ENCODE data around the gene TSPAN9. TPM values are rescaled to one million over a fixed set of nuclear protein-coding genes. Genes with fewer than 3 reads are reported as not detected.

Gene TSPAN9
- total RNA-seq, 1 donor from 2014 or later, result 40.9 TPM

DNA sequence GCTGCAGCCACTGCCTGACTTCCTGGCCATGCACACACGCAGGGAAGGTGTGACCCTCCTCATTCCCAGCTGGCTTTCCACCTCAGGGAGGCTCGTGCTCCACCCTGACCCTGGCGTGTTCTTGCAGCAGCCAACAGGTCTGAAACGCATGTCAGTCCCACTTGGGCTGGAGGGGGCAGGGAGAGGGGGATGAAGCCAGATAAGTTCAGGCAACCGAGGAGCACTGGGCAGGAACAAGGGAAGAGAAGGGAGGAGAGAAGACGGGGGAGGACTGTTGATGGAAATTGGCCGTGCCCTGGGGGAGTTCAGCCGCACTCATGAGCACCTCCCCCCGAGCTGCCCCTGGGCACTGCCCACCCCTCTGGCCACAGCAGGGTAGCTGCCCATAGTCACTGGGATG, 231.4 kb downstream of the TSPAN9 start:
- peaks cover 59% of the 10 kb centered on the region for H3K27me3 Mint-ChIP-seq (ENCODE audit: low read depth, unreplicated experiment)
- H3K4me1 Mint-ChIP-seq (ENCODE audit: low read depth, unreplicated experiment), result peaks cover 8% of the 10 kb centered on the region
- TF ChIP-seq, protein P1, sequence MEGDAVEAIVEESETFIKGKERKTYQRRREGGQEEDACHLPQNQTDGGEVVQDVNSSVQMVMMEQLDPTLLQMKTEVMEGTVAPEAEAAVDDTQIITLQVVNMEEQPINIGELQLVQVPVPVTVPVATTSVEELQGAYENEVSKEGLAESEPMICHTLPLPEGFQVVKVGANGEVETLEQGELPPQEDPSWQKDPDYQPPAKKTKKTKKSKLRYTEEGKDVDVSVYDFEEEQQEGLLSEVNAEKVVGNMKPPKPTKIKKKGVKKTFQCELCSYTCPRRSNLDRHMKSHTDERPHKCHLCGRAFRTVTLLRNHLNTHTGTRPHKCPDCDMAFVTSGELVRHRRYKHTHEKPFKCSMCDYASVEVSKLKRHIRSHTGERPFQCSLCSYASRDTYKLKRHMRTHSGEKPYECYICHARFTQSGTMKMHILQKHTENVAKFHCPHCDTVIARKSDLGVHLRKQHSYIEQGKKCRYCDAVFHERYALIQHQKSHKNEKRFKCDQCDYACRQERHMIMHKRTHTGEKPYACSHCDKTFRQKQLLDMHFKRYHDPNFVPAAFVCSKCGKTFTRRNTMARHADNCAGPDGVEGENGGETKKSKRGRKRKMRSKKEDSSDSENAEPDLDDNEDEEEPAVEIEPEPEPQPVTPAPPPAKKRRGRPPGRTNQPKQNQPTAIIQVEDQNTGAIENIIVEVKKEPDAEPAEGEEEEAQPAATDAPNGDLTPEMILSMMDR (IDR thresholded peaks at IDR 0.05; ENCODE audit: insufficient read depth, low read depth, low read length), result no peak
- no peak for TF ChIP-seq EZH2 (IDR thresholded peaks at IDR 0.05; ENCODE audit: insufficient read depth, low read length)
- no peak for FAIRE-seq
- Histone ChIP-seq H3K36me3 (ENCODE audit: insufficient read depth, low read length) (no peaks in the 10 kb centered on the region), H3K9ac (ENCODE audit: low read length) (no peak overlapping the region), H3K4me1 (ENCODE audit: insufficient read depth, low read length) (peaks cover 31% of the 10 kb centered on the region), H3K4me3 (ENCODE audit: insufficient read depth, low read depth, low read length) (no peak overlapping the region), H3K9me3 (ENCODE audit: insufficient read depth, low read depth, low read length) (no peaks in the 10 kb centered on the region), H3K4me2 (ENCODE audit: low read length) (no peak overlapping the region), H3K27ac (ENCODE audit: low read depth, low read length) (no peak overlapping the region), H4K20me1 (ENCODE audit: insufficient read depth, low read length) (no peaks in the 10 kb centered on the region), H2AFZ (ENCODE audit: low read depth, low read length) (no peak overlapping the region), H3K79me2 (ENCODE audit: insufficient read depth, low read length) (no peaks in the 10 kb centered on the region), H3K27me3 (ENCODE audit: insufficient read depth, low read length) (no peaks in the 10 kb centered on the region)
- H3K9me3 Mint-ChIP-seq (ENCODE audit: unreplicated experiment), result no peaks in the 10 kb centered on the region
- H3K36me3 Mint-ChIP-seq (ENCODE audit: low read depth, unreplicated experiment), result no peaks in the 10 kb centered on the region
- DNase-seq (ENCODE audit: low read depth), result no peak
- no peak overlapping the region for H3K27ac Mint-ChIP-seq (ENCODE audit: unreplicated experiment)
- H3K4me3 Mint-ChIP-seq (ENCODE audit: unreplicated experiment), result no peak overlapping the region

DNA sequence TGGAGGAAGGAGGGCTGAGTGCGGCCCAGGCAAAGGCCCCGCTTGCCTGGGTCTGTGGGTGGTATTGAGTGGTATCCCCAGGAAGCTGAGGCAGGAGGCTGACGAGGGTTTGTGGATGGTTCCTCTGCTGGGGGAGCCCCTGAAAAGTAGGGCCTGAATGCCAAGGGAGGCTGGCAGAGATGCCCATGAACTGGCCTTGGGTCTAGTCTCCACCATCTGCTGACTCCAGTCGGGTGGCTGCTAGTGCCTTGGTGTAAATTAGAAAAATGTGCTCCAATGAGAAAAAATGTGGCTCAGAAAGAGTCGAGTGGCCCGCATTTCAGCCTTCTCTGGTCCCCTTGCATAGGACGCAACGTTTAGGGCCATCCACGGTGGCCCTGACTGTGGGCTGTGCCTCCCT, 232.6 kb downstream of the TSPAN9 start:
- Histone ChIP-seq H3K9me3 (ENCODE audit: insufficient read depth, low read depth, low read length) (no peaks in the 10 kb centered on the region), H3K79me2 (ENCODE audit: insufficient read depth, low read length) (no peaks in the 10 kb centered on the region), H3K36me3 (ENCODE audit: insufficient read depth, low read length) (no peaks in the 10 kb centered on the region), H4K20me1 (ENCODE audit: insufficient read depth, low read length) (no peaks in the 10 kb centered on the region), H3K4me3 (ENCODE audit: insufficient read depth, low read depth, low read length) (no peak overlapping the region), H3K4me1 (ENCODE audit: insufficient read depth, low read length) (peaks cover 29% of the 10 kb centered on the region), H3K4me2 (ENCODE audit: low read length) (no peak overlapping the region), H3K27me3 (ENCODE audit: insufficient read depth, low read length) (no peaks in the 10 kb centered on the region), H2AFZ (ENCODE audit: low read depth, low read length) (no peak overlapping the region), H3K27ac (ENCODE audit: low read depth, low read length) (no peak overlapping the region), H3K9ac (ENCODE audit: low read length) (no peak overlapping the region)
- DNase-seq (ENCODE audit: low read depth), result no peak
- no peaks in the 10 kb centered on the region for H3K36me3 Mint-ChIP-seq (ENCODE audit: low read depth, unreplicated experiment)
- no peak overlapping the region for H3K27ac Mint-ChIP-seq (ENCODE audit: unreplicated experiment)
- no peak for FAIRE-seq
- H3K4me1 Mint-ChIP-seq (ENCODE audit: low read depth, unreplicated experiment), result peaks cover 4% of the 10 kb centered on the region
- H3K27me3 Mint-ChIP-seq (ENCODE audit: low read depth, unreplicated experiment), result peaks cover 69% of the 10 kb centered on the region
- TF ChIP-seq, protein P1 (IDR thresholded peaks at IDR 0.05; ENCODE audit: insufficient read depth, low read depth, low read length), result no peak
- no peak for TF ChIP-seq EZH2 (IDR thresholded peaks at IDR 0.05; ENCODE audit: insufficient read depth, low read length)
- H3K4me3 Mint-ChIP-seq (ENCODE audit: unreplicated experiment), result no peak overlapping the region
- H3K9me3 Mint-ChIP-seq (ENCODE audit: unreplicated experiment), result no peaks in the 10 kb centered on the region

DNA sequence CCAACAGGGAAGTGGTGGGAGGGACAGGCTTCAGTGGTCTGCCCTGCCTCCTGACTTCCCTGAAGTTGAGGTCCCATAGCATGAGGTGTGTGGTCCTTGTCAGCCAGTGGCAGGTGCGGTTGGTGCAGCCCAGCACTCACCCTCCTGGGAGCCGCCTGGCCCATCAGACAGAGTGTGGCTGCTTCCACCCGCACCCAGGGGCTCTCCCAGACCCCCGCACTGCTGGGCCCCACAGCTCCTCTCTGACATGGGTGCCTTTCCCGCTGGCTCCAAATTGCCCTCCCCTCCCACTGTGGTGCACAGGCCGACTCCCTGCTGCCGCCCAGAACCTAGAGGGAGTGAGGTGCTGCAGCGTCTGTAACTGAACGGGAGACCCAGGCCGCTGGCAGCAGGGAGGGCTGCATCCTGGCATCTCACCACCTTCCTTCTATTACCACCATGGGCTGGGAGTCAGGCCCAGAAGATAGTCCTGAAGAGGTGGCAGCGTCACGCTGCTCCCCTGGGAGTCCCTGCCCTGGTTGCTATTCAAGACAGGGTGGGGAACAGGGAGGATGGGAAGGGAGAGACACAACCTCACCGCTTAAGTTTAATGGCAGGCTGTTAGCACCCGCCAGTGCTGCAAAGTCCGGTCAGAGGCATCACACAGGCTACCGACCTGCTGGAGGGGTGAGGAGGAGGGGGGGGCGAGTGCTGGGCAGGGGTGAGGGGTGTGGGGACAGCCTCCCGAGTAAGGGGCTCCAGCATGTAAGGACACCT, 233.3 kb downstream of the TSPAN9 start:
- TF ChIP-seq, protein P1 (IDR thresholded peaks at IDR 0.05; ENCODE audit: insufficient read depth, low read depth, low read length), result no peak
- no peak for TF ChIP-seq EZH2 (IDR thresholded peaks at IDR 0.05; ENCODE audit: insufficient read depth, low read length)
- Mint-ChIP-seq H3K27me3 (ENCODE audit: low read depth, unreplicated experiment) (peaks cover 76% of the 10 kb centered on the region), H3K36me3 (ENCODE audit: low read depth, unreplicated experiment) (no peaks in the 10 kb centered on the region), H3K4me3 (ENCODE audit: unreplicated experiment) (no peak overlapping the region), H3K27ac (ENCODE audit: unreplicated experiment) (no peak overlapping the region), H3K9me3 (ENCODE audit: unreplicated experiment) (no peaks in the 10 kb centered on the region), H3K4me1 (ENCODE audit: low read depth, unreplicated experiment) (peaks cover 2% of the 10 kb centered on the region)
- Histone ChIP-seq H3K27ac (ENCODE audit: low read depth, low read length) (no peak overlapping the region), H3K36me3 (ENCODE audit: insufficient read depth, low read length) (no peaks in the 10 kb centered on the region), H4K20me1 (ENCODE audit: insufficient read depth, low read length) (no peaks in the 10 kb centered on the region), H3K4me3 (ENCODE audit: insufficient read depth, low read depth, low read length) (no peak overlapping the region), H3K4me1 (ENCODE audit: insufficient read depth, low read length) (peaks cover 32% of the 10 kb centered on the region), H2AFZ (ENCODE audit: low read depth, low read length) (no peak overlapping the region), H3K9me3 (ENCODE audit: insufficient read depth, low read depth, low read length) (no peaks in the 10 kb centered on the region), H3K27me3 (ENCODE audit: insufficient read depth, low read length) (no peaks in the 10 kb centered on the region), H3K4me2 (ENCODE audit: low read length) (no peak overlapping the region), H3K79me2 (ENCODE audit: insufficient read depth, low read length) (no peaks in the 10 kb centered on the region), H3K9ac (ENCODE audit: low read length) (no peak overlapping the region)
- DNase-seq (ENCODE audit: low read depth), result no peak
- no peak for FAIRE-seq
